ENCODE results near the gene PAX3.

DNA sequence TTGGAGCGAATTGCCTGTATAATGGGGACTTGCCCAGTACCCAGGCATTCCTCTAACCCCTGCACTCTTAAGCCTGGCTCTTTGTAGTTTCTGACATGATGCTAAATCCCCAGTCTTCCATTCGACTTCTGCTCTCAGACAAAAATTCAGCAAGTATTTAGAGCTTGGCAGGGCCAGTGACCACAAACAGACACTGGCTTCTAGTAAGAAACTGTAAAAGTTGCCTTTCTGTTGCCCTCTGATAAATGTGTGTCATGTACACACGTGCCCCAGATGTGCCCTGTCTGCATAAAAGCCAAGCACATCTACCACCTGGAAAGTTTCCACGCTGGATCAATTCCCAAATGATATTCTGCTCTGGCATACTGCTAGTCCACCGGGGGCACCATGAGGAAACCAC lies 18.0 kb downstream of the PAX3 start:
- TF ChIP-seq POLR2AphosphoS5 (IDR thresholded peaks at IDR 0.05; ENCODE audit: insufficient read depth in 1 of 2, low read depth in 1 of 2) (no peak), POLR2A (IDR thresholded peaks at IDR 0.05) (no peak)

All from vagina (tissue), 2 donors.